HG03354 (cell line): ENCODE results near the gene NUP155.
"Not testable (repeated sequence)": the region's sequence is repeated elsewhere in the genome, so short reads cannot be mapped to it uniquely, and the experiment has no call there.

Source experiments
- ATAC-seq: cut with Tn5 transposase; IDR thresholded peaks from one replicate; pipeline ENCODE4 v1.9.1; 2021; ENCODE audit warnings: mild to moderate bottlenecking; ENCODE audit not compliant: unreplicated experiment, poor library complexity, severe bottlenecking

The NUP155 gene

DNA sequence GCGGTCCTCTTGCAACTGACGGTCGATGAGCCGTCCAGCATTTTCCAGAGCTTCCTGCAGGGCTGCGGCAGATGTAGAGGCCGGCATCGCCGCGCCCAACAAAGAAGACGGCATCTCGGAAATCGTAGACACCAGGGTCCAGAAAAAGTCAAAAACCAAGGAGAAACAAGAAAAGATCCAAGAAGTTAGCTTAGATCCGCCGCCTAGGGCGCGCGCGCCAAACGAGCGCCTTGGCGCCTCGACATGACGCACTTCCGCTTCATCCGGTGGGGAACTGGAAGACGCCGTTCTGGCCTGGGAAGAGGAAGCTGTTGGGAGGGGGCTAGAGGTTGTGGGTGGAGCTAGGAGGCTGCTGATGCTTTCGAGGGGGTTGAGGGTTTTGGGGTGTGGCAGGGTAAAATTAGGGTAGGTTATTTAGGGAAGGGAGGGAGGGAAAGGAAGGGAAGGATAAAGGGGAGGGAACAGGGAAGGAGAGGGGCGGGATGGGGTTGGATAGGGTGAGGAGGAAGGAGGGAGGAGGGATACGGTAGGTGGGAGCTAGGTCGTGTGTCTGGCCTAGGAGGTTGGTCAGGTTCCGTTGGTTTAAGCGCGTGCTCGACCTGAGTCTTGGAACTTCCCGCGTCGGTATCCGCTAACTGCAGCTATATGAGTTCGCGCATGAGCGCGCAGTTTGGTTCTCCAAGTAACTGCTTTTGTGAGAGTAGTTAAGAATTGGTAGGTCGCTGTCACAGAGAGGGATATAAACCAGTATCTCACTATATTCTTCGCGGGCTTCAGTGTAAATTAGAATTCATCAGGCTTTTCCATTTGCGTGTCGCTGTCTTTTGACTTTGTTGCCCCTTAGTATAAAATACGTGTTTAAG, at the start of gene NUP155:
NUP155 (minus strand) TSS at position 243 of the 863 bp plus-strand sequence; CDS start at position 114, 129 bp downstream.
- peak; percentile 93 for ATAC-seq

DNA sequence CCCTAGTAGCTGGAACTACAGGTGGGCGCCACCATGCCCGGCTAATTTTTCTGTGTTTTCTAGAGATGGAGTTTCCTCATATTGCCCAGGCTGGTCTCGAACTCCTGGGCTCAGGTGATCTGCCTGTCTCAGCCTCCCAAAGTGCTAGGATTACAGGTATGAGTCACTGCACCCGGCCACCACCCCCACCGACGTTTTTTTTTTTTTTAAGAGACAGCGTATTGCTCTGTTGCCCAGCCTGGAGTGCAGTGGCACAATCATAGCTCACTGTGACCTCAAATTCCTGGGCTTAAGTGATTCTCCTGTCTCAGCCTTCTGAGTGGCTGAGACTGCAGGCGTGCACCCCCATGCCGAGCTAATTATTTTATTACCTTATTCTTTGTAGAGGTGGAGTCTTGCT, 46.4 kb upstream of the NUP155 start:
- ATAC-seq, result no peak

DNA sequence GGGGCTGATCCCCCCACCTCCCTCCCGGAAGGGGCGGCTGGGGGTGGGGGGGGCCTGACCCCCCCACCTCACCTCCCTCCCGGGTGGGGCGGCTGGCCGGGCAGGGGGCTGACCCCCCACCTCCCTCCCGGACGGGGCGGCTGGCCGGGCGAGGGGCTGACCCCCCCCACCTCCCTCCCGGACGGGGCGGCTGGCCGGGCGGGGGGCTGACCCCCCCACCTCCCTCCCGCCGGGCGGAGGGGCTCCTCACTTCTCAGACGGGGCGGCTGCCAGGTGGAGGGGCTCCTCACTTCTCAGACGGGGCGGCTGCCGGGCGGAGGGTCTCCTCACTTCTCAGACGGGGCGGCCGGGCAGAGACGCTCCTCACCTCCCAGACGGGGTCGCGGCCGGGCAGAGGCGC, 44.5 kb upstream of the NUP155 start:
- not testable (repeated sequence) for ATAC-seq

DNA sequence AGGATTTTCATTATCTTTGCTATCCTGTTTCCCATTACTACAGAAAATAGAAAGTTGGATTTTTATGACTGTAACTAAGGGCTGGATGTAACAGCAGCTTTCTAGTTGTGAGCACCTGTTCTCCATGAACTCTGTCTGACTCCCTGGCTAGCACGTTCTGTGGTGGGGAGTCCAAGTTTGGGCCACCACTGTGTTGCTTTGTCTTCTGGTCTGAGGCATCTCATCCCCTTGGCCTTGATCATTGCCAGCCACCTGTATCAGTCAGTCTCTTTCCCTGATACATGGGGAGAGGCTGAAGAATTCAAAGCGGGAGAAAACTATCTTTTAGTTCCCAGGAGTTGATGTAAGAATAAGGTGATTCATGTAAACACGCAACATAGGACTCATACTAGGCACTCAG, 41.6 kb upstream of the NUP155 start:
- ATAC-seq, result no peak

DNA sequence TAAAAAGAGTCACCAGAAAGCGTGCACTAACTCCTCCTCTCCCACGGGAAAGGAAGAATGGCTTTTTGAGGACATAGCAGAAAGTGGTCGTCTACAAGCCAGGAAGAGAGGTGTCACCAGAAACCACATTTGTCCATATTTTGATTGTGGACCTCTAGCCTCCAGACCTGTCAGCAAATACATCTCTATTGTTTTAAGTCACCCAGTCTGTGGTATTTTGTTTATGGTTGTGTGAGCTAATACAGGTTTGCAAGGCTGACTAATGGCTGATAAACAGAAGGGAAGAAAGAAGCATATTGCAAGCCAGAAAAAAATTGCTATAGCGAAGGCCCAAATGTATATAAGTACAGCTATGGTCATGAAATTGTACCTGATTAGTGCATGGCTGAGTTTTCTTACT, 29.6 kb upstream of the NUP155 start:
- ATAC-seq, result no peak

DNA sequence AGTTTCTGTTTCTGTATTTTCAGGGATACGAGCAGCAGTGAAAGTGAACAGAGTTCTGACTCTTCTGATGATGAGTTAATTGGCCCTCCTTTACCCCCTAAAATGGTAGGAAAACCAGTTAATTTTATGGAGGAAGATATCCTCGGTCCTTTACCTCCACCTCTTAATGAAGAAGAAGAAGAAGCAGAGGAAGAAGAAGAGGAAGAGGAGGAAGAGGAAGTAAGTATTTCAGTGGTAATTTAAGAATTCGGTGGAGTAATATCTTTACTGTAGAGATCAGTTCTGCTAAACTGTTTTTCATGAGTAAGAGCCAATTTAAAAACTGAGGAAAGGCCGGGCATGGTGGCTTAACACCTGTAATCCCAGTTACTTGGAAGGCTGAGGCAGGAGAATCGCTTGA, 25.4 kb upstream of the NUP155 start:
- no peak for ATAC-seq

DNA sequence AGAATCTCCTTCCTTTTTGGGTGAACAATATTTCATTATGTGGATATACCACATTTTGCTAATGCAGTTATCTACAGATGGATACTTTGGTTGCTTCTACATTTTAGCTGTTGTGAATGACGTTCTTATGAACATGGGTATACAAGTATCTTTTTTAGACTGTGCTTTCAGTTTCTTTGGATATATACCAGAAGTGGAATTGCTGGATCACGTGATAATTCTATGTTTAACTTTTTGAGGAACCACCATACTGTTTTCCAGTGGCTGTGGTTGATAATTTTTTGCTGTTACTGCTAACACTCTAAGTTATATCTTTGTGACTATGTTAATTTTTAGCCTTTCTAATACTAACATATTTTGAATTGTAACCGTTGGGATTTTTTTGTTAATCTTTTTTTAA, 20.7 kb upstream of the NUP155 start:
- no peak for ATAC-seq

DNA sequence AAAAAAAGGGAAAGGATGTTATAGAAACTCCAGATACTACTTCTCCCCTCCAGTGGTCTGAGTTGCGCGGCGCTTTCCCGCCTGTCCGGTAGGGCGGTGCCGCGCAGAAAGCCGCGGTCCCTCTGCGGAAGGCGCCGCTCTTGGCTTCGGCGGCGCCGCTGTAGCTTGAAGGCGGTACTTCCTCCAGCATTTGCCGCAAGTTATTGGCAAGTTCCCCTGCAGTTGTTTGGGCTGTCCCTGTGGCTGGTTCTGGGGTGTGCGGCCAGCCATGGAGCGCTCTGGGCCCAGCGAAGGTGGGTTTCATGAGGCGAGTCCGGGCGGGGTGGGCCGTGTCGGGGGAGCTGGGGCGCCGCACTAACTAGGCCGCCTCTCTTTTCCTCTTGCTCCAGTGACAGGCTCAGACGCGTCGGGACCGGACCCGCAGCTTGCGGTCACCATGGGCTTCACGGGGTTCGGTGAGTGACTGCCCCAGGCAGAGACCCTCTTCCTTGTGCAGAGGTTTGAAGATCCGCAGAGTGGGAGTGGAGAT, 8.3 kb upstream of the NUP155 start, which contains the start of gene WDR70:
WDR70 (plus strand) TSS at position 219 of the 529 bp plus-strand sequence; CDS start at position 269, 50 bp downstream.
- ATAC-seq, result peak; percentile 98

DNA sequence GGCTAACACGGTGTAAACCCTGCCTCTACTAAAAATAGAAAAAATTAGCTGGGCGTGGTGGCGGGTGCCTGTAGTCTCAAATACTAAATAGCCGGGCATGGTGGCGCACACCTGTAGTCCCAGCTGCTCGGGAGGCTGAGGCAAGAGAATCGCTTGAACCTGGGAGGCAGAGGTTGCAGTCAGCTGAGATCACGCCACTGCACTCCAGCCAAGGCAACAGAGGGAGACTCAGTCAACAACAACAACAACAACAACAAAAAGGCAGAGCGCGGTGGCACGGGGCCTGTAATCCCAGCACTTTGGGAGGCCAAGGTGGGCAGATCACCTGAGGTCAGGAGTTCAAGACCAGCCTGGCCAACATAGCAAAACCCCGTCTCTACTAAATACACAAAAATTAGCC, 7.2 kb upstream of the NUP155 start:
- ATAC-seq, result not testable (repeated sequence)

DNA sequence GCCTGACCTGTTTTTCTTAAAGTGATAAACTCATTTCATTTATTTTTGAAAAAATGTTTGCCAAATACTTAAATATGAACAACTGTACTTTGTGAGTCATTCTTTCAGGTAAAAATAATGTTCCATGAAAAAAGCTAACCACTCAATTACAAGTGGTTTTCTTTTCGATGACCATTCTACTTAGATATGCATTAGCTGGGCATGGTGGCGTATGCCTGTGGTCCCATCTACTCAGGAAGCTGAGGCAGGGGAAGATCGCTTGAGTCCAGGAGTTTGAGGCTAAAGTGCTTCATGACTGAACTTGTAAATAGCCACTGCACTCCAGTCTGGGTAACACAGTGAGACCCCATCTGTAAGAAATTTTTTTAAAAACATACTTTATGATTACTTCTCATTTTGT, 4.2 kb upstream of the NUP155 start:
- no peak for ATAC-seq

DNA sequence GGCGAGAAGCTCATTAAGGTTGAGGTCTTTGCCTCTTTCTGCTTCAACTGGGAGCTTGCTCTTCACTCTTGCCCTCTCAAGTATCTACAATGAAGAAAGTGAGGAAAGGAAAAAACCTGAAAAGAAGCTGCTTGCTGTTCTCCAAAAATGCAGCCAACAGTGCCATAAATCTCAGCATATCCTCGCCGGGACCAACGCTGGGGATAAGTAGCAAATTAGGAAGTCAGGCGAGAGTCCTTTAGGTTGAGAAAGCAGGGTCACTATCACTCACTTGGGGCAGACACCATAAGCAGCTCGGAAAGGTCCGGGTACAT, 399 bp downstream of the NUP155 start:
- ATAC-seq, result peak; percentile 50

DNA sequence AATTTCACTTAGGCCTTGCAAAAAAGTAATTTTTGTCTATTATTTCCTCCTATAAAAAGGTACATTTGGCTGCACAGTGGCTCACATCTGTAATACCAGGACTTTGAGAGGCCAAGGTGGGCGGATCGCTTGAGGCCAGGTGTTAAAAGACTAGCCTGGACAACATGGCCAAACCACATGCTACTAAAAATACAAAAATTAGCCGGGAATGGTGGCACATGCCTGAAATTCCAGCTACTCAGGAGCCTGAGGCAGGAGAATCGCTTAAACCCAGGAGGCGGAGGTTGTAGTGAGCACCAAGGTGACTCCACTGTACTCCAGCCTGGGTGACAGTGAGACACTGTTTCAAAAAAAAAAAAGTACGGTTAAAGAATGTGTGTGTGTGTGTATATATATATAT, 15.7 kb downstream of the NUP155 start:
- ATAC-seq, result no peak

DNA sequence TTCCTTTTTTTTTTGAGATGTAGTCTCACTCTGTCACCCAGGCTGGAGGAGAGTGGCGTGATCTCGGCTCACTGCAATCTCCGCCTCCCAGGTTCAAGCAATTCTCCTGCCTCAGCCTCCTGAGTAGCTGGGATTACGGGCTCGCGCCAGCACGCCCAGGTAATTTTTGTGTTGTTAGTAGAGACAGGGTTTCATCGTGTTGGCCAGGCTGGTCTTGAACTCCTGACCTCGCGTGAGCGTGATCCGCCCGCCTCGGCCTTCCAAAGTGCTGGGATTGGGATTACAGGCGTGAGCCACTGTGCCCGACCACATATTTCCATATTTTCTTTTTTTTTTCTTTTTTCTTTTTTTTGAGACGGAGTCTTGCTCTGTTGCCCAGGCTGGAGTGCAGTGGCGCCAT, 28.2 kb downstream of the NUP155 start:
- not testable (repeated sequence) for ATAC-seq

DNA sequence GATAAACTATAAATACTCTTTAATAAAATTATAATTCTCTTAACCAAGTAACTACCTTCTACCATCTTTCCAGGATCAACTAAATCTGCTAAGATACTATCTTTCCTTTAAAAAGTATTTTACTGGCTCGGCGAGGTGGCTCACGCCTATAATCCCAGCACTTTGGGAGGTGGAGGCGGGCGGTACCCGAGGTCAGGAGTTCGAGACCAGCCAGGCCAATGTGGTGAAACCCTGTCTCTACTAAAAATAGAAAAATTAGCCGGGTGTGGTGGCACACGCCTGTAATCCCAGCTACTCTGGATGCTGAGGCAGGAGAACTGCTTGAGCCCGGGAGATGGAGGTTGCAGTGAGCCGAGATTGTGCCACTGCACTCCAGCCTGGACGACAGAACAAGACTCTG, 36.2 kb downstream of the NUP155 start:
- not testable (repeated sequence) for ATAC-seq

DNA sequence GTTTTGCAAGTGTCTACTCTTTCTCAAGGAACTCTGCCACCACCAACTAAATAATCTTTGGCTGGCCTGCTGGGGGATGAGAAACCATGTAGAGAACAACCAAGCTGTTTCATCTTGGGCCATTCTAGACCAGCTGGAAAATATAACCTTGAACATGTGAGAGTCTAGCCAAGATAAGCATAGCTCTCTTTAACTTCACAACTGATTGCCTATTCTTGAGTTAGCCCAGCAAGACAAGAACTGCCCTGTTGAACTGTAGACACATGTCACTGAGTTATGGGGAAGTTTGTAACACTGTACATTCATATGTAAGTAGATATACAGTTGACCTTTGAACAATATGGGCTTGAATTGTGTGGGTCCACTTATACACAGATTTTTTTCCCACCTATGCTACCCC, 44.4 kb downstream of the NUP155 start:
- no peak for ATAC-seq

DNA sequence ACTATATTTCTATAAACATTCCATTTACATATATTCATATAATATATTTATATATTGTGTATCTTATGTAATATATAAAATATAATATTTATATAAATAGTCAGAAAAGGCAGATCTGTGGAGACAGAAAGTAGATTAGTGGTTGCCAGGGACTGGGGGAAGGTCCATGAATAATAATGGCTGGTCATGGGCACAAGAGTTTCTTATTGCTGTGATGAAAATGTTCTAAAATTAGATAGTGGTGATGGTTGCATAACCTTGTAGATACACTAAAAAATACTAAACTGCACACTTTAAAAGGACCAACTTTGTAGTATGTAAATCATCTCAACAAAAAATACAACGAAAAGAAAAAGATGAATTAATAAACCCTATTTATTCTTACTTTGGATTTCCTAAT, 47.3 kb downstream of the NUP155 start:
- no peak for ATAC-seq

DNA sequence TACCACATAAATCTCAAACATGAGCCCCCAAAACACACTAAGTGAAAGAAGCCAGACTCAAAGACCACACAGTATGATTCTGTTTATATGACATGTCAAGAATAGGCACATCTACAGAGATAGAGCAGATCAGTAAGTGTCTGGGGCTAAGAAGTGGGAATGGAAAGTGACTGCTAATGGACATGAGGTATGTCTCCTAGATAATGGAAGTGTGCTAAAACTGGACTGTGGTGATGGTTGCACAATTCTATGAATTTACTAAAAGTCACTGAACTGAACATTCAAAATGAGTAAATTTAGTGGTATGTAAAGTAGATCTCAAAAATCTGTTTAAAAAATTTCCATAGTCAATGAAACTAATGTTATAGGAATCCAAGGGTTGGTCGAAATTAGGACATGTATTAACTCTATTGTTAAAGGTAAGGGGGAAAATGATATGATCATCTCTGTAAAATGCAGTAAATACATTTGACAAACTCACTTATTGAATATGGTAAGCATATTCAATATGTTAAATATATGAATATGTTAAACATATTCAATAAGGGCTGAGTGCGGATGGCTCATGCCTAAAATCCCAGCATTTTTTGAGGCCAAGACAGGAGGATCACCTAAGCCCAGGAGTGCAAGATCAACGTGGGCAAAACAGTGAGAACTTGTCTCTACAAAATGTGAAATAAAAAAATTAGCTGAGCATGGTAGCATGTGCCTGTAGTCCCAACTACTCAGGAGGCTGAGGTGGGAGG, 51.7 kb downstream of the NUP155 start:
- no peak for ATAC-seq

DNA sequence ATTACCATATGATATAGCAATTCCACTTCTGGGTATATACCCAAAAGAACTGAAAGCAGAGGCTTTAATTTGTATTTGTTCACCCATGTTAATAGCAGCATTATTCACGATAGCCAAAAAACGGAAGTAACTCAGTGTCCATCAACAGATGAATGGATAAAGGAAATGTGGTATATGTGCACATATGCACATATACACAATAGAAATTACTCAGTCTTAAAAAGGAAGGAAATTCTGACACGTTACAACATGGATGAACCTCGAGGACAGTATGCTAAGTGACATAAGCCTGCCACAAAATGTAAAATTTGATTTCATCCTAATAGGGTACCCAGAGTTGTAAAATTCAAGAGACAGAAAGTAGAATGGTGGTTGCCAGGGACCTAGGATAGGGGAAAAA, 54.9 kb downstream of the NUP155 start:
- no peak for ATAC-seq

DNA sequence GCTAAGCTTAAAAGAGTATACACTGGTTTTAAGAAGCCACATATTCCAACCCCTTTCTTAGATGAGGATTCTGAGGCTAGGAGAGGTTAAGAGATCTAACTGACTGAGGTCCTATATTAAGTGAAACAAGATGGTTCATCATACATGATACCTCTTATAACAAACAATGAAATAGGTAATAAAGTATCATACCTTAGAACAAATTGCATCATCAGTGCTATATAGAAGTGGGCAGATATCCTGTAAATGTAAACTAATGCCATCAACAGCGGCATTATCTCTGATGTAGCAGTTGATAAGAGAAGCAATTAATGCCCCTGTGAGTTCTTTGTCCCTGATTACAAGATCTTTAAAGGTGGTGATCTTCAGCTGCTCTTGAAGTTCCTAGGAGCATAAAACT, 60.5 kb downstream of the NUP155 start:
- ATAC-seq, result no peak

DNA sequence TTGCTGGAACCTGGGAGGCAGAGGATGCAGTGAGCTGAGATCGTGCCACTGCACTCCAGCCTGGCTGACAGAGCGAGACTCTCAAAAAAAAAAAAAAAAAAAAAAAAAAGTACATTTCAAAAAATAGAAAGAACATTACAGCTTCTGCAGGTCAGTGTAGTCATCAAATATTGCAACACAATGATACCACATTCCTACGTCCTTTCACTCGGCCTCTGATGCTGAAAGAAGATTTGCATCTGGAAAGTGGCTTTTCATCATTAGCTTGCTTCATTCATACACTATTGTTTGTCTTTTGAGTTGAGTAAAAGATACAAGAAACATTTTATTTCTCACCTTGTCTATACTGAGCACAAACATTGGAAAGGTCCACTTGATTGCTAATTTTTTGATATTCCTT, 62.1 kb downstream of the NUP155 start:
- no peak for ATAC-seq

DNA sequence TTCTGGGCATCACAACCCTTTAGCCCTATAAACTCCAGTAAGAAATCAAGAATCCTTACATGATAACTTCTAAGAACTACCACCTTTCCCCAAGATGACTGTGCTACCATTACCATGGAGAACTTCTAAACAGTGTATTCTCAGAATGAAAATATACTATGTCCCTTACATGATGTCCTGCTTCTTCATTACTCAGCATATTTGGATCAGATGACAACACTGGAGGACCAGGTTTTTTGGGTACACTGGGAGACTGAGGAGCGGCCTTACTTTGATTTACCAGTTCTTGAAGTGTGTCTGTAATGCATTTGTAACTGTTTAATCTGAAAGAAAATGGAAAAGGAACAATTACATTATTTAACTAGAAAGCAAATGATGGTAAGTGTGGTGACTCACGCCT, 66.0 kb downstream of the NUP155 start:
- no peak for ATAC-seq
